Ishikawa (cell line): ENCODE data around the gene ELL2.

ENCODE experiments used
- CEBPB ChIP-seq: IDR thresholded peaks from 2 replicates; pipeline ENCODE4 v1.6.1; 2012
- CREB1 ChIP-seq: IDR thresholded peaks from 2 replicates; pipeline ENCODE4 v1.6.1; 2012; ENCODE audit warnings: low read depth
- EGR1 ChIP-seq: IDR thresholded peaks from 2 replicates; pipeline ENCODE4 v1.6.1; 2012
- EP300 ChIP-seq: IDR thresholded peaks from 2 replicates; pipeline ENCODE4 v1.6.1; 2012; ENCODE audit warnings: borderline replicate concordance
- FOXM1 ChIP-seq: IDR thresholded peaks from 2 replicates; pipeline ENCODE4 v1.6.1; 2012; ENCODE audit warnings: low read depth, borderline replicate concordance
- MAX ChIP-seq: IDR thresholded peaks from 2 replicates; pipeline ENCODE4 v1.6.1; 2012
- NFIC ChIP-seq: IDR thresholded peaks from 2 replicates; pipeline ENCODE4 v1.6.1; 2012
- RAD21 ChIP-seq: IDR thresholded peaks from 2 replicates; pipeline ENCODE4 v1.6.1; 2012; ENCODE audit warnings: low read depth
- REST ChIP-seq: IDR thresholded peaks from 2 replicates; pipeline ENCODE4 v1.6.1; 2012; ENCODE audit warnings: low read depth, mild to moderate bottlenecking
- TAF1 ChIP-seq: IDR thresholded peaks from 2 replicates; pipeline ENCODE4 v1.6.1; 2012; ENCODE audit warnings: low read depth, mild to moderate bottlenecking
- TCF12 ChIP-seq: IDR thresholded peaks from 2 replicates; pipeline ENCODE4 v1.6.1; 2012; ENCODE audit warnings: low read depth
- TEAD4 ChIP-seq: IDR thresholded peaks from 2 replicates; pipeline ENCODE4 v1.6.1; 2012
- USF1 ChIP-seq: IDR thresholded peaks from 2 replicates; pipeline ENCODE4 v1.6.1; 2012
- YY1 ChIP-seq: IDR thresholded peaks from 2 replicates; pipeline ENCODE4 v1.6.1; 2012; ENCODE audit warnings: low read depth
- ZBTB7A ChIP-seq: IDR thresholded peaks from 2 replicates; pipeline ENCODE4 v1.6.1; 2012; ENCODE audit warnings: low read depth

ELL2 gene

GRCh38 chr5:96007051-96007450 lies 45.4 kb upstream of the ELL2 start:
- TF ChIP-seq TEAD4 (no peak), EGR1 (no peak), MAX (no peak), TCF12 (no peak), YY1 (no peak), TAF1 (no peak)

GRCh38 chr5:96006291-96006690 lies 44.6 kb upstream of the ELL2 start:
- TF ChIP-seq CREB1 = no peak
- TF ChIP-seq ZBTB7A = no peak
- no peak for TF ChIP-seq RAD21
- TF ChIP-seq REST = no peak
- no peak for TF ChIP-seq TAF1
- no peak for TF ChIP-seq NFIC

GRCh38 chr5:96004754-96005153 lies 43.1 kb upstream of the ELL2 start:
- TF ChIP-seq TEAD4 = no peak
- TF ChIP-seq CEBPB = no peak
- no peak for TF ChIP-seq CREB1
- no peak for TF ChIP-seq TCF12
- TF ChIP-seq USF1 = no peak

- TF ChIP-seq FOXM1 = no peak
- TF ChIP-seq REST = no peak
- TF ChIP-seq EGR1 = no peak
- TF ChIP-seq USF1 = no peak
- no peak for TF ChIP-seq CEBPB
- no peak for TF ChIP-seq TEAD4
- no peak for TF ChIP-seq MAX
- no peak for TF ChIP-seq YY1
- no peak for TF ChIP-seq RAD21
- TF ChIP-seq EP300 = no peak
- no peak for TF ChIP-seq TAF1
- TF ChIP-seq CREB1 = no peak
- TF ChIP-seq ZBTB7A = no peak
- TF ChIP-seq TCF12 = no peak
Measured at GRCh38 chr5:96004087-96004486, 42.4 kb upstream of the ELL2 start.

- no peak for TF ChIP-seq MAX
Measured at GRCh38 chr5:96001262-96001661, 39.6 kb upstream of the ELL2 start.

GRCh38 chr5:96000308-96000707 lies 38.7 kb upstream of the ELL2 start:
- no peak for TF ChIP-seq USF1
- TF ChIP-seq YY1 = no peak
- no peak for TF ChIP-seq RAD21
- TF ChIP-seq MAX = no peak
- TF ChIP-seq FOXM1 = no peak
- TF ChIP-seq REST = no peak
- TF ChIP-seq CEBPB = no peak
- TF ChIP-seq TAF1 = no peak
- no peak for TF ChIP-seq EGR1
- TF ChIP-seq TCF12 = no peak
- no peak for TF ChIP-seq ZBTB7A
- no peak for TF ChIP-seq NFIC
- no peak for TF ChIP-seq TEAD4
- TF ChIP-seq EP300 = no peak
- no peak for TF ChIP-seq CREB1
